Measurements from ENCODE around the gene CHST7. TPM values are rescaled to one million over a fixed set of nuclear protein-coding genes. Genes with fewer than 3 reads are reported as not detected.
"Not testable (repeated sequence)": the region's sequence is repeated elsewhere in the genome, so short reads cannot be mapped to it uniquely, and the experiment has no call there.

The CHST7 gene, protein sequence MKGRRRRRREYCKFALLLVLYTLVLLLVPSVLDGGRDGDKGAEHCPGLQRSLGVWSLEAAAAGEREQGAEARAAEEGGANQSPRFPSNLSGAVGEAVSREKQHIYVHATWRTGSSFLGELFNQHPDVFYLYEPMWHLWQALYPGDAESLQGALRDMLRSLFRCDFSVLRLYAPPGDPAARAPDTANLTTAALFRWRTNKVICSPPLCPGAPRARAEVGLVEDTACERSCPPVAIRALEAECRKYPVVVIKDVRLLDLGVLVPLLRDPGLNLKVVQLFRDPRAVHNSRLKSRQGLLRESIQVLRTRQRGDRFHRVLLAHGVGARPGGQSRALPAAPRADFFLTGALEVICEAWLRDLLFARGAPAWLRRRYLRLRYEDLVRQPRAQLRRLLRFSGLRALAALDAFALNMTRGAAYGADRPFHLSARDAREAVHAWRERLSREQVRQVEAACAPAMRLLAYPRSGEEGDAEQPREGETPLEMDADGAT
- 8.8 and 11.2 TPM in 2 replicates for total RNA-seq (2014; rRNA removed)
- polyA plus RNA-seq (2012): 4.8 TPM

DNA sequence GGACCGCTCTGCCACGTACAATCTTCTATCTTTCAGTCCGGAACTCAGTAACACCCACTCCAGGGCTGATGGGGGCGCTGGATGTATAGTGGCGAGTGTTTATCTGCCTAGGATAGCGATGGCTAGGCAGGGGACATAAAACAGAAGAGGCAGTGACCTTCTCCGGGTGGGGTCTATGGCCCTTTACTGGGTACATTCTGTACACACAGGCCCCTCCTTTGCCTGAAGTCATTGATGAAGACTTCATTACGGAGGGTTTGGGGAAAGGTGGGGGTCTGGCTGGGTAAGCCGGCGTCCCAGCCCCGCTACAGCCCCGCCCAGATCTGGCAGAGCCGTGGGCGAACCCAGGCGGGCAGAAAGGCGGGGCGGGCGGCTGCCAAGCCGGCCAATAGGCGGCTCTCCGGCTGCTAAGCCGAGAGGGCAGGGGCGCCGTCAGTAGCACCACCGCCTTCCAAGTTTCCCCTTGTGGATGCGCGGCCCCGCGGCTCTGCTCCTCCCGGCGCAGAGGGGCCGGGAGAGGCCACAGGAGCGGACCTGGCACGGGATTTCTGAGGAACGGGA, at the start of gene CHST7:
Gene CHST7, plus strand, starts transcription at position 435 of the 561 bp plus-strand sequence. CDS start 167 bp downstream, outside the sequence.
- peak; percentile 62 for DNase-seq (ENCODE audit: low read depth)

DNA sequence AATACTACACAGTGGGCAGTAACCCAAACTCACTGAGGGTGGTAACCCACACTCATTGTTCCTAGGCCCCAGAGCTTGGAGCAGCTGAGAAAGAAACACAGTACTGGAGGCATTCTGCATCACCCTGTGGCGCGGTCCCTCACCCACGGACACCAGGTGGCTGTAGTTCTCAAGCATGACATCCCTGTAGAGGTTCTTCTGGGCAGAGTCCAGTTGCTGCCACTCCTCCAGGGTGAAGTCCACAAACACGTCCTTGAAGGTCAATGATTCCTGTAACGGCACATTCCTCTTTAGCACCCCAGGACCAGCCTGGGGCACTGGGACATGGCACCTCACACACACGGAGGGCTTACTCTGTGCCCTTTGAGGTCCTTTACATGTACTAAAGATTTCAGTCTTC, 44.9 kb upstream of the CHST7 start:
- not testable (repeated sequence) for DNase-seq (ENCODE audit: low read depth)

DNA sequence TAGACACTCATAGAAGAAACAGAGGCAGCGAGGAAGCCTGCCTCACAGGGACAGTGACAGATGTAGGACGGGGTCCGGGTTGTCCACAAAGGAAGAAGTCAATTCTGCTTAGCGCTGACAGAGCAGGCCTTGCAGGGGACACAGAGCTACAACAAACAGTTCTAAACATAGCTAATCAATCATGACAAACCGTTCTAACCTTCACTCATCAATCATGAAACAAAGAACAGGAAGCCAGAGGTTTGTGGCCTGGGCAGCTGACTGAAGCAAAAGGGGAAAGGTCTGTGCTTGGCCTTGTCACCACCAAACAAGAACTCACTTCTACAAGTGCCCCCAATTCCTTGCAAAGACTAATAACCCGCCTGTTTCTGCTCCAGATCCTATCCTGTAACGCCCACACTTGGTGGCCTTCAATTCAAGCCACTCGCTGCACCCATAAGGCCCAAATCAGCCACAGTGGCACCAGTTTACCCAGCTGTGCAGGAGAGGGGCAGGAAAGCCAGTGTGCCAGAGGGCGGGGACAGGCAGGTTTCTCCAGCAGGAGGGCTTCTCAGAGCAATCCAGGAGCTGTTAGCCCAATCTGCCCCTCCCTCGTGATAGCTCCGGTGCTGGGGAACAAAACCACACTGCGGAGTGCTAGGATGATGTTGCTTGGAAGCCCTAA, 43.7 kb upstream of the CHST7 start:
- DNase-seq (ENCODE audit: low read depth): not testable (repeated sequence)

DNA sequence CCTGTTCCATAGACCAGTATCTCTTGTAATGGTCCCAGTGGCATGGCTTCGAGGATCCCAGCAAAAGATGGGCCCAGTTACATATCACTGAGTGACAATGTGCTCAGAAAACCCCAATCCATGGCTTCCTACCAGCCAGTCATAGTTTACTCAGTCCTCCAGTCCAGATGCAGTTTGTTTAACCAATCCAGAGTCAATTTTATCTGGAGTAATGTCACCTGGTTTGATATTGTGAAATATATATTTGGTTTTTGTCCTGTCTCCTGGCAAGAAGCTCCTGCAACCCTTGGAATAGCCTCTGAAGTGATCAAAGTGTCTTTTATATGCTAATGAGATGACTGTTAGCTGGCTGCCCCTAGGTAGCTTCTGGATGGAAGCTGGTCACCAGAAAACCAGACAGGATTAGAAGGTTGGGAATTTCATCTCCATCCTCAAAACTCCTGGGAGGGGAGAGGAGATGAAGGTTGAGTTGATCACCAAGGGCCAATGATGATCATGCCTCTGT, 43.1 kb upstream of the CHST7 start:
- DNase-seq (ENCODE audit: low read depth): not testable (repeated sequence)

DNA sequence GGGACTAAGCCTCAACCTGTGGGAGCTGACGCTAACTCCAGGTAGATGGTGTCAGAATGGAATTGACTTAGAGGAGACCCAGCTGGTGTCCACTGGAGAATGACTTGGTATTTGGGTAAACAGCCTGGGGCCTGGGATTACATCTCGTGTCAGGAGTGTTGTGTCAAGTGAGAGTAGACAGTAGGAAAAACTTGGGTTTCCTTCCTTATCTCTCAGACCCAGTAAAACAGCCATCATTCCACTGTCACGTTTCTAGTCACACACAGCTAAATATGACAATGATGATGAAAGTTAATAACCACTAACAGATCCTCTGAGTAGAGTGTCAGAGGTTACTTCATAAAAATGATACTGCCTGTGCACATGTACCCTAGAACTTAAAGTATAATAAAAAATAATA, 42.1 kb upstream of the CHST7 start:
- no peak for DNase-seq (ENCODE audit: low read depth)

DNA sequence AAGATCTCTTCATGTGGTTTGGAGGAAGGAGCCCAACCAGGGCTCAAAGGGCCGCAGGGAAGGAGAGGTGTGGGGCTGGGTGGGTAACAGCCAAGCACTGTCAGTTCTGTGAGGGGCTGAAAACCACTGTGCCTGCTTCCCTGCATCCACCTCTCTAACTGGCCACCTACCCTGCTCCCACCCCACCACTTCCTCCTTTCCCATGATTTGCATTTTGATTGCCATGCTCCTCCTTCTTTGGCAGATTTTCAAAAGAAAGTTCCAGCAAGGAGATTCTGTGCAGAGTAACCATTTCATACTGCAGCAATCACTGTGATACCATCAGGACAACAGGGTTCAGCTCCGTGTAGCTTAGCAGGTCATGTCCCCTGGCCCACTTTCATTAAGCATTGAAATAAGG, 30.1 kb upstream of the CHST7 start:
- no peak for DNase-seq (ENCODE audit: low read depth)

DNA sequence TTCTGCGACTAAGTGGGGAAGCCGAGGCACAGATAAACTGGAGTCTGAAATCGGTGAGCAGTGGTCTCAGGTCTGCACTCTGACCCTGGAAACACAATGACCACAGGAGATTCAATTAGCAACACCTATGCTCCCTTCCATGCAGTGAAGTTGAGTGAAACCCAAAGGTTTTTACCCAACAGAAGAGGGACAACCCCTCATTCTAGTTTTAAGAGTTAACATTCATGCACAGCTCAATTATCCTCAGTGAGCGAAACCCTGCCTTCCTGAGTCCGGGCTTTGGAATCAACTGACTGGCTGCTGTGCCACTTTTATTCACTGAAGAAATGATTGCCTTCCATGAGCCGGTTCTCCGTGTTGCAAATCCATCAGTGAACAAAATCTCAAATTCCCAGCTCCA, 29.0 kb upstream of the CHST7 start:
- not testable (repeated sequence) for DNase-seq (ENCODE audit: low read depth)

DNA sequence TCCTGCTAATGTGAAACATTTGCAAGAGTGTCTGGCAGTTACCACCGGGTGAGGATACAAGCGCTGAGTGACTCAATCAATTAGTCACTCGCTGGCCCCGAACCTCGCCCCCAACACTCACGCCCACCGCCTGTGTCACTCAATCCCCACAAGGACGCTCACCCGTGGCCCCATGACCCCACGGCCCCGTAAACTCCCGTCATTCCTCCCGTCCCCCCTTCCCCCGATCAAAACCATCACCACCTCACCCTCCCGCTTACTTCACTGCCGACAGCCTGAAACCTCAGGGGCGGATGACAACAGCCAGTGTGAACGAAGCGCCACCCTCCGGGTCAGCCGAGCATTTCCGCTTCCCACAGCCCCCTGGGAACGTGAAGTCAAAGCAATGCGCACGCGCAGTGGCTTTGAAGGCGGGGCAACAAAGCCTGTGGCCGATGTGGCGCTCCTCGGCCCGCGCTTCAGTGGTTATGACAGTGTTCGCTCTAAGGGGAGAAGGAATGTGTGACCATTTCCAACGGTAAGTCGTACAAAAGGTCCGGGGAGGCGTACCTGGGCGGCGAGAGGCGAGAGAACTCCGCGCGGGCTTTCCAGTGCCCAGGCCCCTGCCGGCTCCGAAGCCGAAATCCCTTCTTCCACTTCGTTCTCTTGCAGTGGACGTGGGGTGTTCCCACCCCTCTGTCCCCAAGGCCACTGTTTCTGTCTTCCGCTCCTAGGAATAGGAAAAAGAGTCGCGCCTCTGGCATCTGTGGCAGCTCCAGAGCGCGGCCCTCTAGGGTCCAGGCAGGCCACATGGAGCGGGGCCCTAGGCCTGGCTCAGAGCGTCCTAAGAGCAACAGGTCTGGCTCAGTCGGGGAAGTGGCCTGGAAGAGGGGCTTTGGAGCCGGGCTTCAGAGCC, 28.2 kb upstream of the CHST7 start, which contains the start of gene ZNF674:
Gene ZNF674, minus strand, starts transcription at position 311 of the 895 bp plus-strand sequence. CDS start 3,334 bp downstream, outside the sequence.
- peak; percentile 89 for DNase-seq (ENCODE audit: low read depth)

DNA sequence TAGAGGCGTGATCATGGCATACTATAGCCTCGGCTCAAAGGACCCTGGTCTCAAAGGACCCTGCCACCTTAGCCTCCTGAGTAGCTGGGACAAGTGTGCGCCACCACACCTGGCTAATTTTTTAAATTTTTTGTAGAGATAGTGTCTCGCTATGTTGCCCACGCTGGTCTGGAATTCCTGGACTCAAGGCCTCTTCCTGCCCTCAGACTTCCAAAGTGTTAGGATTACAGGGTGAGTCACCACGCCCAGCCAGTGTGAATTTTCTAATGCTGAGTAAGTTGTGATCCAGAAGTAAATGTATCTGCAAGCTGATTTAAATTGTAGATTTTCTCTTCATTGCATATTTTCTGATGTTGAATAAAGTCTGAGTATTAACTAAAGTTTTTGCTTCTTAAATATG, 25.7 kb upstream of the CHST7 start:
- peak; percentile 75 for DNase-seq (ENCODE audit: low read depth)

DNA sequence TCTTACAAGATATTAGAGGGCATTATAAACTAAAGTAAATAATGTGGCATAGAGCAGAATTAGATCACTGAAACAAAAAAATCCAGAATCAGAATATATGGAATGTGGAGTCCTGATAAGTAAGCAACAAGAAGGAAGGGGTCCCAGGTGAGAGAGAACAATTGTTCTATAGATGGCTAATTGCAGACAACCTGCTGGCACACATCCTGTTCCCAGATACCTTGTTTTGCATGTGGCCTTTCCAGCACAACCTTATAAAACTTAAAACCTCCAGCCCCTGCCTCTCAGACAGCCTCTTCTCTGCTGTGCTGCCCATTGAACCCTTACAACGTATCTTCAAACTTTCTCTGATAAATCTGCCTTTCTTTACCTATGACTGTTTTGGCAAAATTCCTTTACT, 23.7 kb upstream of the CHST7 start:
- DNase-seq (ENCODE audit: low read depth): no peak

DNA sequence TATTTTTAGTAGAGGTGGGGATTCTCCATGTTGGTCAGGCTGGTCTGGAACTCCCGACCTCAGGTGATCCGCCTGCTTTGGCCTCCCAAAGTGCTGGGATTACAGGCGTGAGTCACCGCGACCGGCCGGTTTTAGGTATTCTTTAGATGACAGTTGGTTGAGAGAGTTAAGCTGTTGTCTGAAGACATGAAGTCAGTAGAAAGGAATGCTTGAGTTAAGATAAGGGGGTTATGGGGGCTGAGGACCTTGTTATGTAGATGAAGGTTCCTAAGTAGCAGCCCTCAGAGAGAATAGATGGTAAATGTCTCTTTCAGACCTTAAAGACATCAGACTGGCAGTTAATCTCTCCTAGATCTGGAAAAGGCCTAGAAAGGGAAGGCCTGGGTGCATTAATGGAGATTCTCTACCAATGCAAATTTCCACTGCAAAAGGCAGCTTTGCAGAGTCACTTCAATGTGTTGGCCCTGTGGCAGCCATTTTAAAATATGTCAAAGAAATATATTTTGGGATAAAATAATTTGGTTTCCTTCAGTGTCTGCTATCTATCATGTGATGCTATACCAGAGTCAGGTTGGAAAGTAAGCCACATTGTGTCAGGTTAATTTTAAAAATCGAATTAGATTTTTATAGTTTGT, 22.0 kb upstream of the CHST7 start:
- DNase-seq (ENCODE audit: low read depth): peak; percentile 20

DNA sequence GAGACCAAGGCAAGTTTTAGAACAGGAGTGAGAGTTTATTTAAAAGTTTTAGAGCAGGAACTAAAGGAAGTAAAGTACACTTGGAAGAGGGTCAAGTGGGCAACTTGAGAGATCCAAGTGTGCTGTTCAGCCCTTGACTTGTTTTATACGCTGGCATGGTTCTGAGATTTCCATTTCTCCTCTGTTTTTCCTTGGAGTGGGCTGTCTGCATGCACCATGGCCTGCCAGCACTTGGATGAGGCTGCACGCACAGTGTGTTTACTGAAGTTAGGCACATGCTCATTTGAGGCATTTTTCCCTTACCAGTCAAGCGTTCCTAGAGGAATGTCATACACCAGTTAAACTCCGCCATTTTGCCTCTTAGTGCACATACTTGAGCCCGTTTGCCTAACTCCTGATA, 19.6 kb upstream of the CHST7 start:
- DNase-seq (ENCODE audit: low read depth): no peak

DNA sequence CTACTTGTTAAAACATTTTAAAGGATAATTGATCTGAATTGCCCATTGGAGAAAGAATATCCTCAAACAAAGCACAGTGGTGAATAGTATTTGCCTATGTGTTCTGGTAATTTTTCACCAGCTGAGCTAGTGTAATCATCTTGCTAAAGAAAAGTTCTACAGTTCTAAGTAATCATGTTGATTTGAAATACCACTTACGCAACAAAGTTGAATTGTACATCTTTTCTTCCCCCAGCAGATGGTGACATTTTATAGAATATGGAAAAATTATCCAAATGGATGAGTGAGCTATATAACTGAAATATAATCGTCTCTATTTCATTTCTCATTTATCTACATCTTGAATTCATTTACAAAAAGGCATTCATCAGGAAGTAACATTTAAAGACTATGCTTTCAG, 18.6 kb upstream of the CHST7 start:
- DNase-seq (ENCODE audit: low read depth): peak; percentile 26

DNA sequence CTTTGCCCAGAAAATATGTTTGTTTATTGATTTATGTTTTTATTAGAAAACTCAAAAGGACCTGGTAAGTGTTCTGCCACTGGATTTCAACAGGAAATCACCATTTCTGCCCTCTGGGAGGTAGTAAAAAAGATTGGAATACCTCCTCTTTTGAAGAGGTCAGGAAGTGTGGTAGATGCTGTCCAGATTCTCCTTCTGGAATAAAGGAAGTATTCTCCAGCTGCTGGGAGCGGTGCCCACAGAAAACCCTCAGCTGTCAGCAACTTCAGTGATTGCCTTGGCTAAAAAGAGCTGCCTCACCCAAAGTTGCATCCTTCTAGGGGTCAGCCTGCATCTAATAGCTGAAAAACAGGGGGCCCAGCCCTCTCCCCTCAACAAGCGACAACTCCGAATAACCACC, 14.5 kb upstream of the CHST7 start:
- DNase-seq (ENCODE audit: low read depth): no peak

DNA sequence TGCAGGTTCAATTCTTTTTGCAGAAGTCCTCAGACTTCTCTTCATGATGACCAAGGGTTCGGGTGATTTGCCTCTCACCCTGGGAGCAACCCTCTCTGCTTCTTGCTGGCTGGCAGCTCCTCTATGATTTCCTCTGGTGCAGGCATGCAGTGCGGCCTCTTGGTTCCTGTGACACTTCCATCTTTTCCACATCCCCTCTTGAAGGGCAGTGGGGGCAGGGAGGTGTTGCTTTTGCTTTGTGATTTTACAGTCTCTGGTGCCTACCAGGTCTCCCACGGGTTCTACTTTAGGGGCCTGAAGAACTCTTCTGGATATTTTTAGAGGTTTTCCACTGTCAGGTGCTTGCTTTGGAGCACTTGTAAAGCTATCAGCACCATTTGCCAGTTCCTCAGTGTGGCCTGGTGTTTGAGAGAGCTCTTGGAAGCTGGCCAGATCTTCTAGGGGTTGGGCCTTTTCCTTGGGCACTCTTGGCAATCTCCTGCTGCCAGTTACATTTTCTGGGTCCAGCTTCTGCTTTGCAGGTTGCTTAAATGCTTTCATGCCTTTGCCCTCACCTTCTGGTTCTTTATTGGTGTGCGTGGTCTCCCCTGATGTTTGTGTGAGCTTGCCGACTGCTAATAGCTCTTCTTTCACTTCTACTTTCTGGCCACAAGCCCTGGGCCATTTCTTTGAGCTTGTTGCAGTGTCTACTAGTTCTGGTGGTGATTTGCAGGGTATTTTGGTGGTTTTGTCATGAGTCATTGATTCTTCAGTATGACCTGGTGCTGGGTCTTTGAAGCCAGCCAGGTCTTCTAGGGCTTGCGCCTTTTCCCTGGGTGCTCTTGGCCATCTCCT, 11.5 kb upstream of the CHST7 start:
- DNase-seq (ENCODE audit: low read depth): no peak

DNA sequence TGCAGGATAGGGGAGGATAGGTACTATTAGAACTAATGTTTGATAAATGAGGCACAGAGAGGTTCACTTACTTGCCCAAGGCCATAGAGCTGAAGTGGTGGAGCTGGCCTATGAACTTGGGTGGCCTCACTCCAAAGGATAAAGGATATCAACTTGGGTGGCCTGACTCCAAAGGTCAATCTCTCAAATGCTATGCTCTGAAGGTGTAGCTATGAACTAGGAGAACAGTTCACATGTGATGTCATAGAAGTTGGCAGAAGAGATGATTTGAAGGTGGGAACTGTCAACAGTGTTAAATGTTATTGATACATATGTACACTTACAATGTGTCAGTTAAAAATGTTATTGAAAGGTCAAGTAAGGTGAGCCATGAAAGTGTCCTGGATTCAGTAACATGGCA, 6.2 kb upstream of the CHST7 start:
- no peak for DNase-seq (ENCODE audit: low read depth)

DNA sequence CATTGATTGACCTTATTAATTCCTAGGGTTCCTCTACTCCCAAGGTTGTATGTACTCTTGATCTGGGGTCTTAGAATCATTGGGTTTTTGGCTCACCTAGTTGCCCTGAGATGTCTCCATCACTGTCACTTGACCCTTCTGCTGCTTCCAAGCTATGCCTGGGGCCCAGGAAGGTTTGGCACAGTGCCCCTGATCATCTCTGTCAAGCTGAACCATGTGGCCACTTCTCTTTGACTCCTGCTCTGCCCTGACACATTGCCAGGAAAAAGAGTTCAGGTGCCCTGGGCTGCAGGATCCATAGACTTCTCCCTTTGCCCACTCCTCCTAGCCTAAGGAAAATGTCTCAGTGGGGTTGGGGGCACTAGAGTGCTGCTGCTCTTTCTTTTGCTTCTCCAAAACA, 3.9 kb upstream of the CHST7 start:
- DNase-seq (ENCODE audit: low read depth): no peak

DNA sequence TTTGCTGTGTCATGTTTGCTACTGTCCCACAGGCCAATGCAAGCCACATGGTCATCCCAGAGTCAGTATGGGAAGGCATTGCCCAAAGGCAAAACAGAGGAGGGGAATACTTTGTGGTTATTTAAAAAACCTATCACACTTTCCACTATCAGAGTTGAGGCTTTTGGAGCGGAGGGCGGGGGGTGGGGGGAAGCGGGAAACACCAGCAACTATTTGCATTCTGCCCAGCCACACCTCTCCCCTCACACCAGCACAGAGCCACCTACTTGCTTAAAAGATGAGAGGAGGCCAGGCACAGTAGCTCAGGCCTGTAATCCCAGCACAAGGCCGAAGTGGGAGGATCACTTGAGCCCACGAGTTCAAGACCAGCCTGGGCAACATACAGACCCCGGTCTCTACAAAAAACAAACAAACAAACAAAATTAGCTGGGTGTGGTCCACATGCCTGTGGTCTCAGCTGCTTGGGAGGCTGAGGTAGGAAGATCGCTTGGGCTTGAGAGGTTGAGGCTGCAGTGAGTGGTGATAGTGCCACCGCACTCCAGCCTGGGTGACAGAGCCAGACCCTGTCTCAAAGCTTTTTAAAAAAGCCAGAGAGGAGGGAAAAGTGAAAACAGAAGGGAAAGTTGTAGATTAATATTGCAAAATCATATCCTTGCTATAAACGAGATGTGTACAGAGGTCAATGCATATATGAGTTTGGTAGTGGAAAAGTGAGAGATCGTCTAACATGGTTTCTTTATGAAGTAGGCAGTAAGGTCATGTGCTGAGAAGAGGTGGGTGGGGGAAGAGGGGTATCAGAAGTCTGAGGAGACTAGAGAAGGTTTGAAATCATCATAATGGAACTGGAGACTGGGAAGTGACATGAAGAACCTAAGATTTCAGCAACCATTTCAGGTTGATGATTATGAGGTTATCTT, 1.9 kb upstream of the CHST7 start:
- DNase-seq (ENCODE audit: low read depth): no peak

All from LHCN-M2 (cell line).